Measurements from ENCODE around the gene CHD1L.
"Not testable (repeated sequence)": the region's sequence is repeated elsewhere in the genome, so short reads cannot be mapped to it uniquely, and the experiment has no call there.

Gene CHD1L

GRCh38 chr1:147272042-147272441 is 29.6 kb downstream of the CHD1L start:
- DNase-seq, result peak; percentile 42

- peak; percentile 56 for DNase-seq
Measured at GRCh38 chr1:147273409-147274336, 31.2 kb downstream of the CHD1L start.

GRCh38 chr1:147281950-147282349 is 39.5 kb downstream of the CHD1L start:
- no peak for DNase-seq

GRCh38 chr1:147283011-147283410 is 40.5 kb downstream of the CHD1L start:
- DNase-seq, result no peak

GRCh38 chr1:147287133-147287865 is 44.8 kb downstream of the CHD1L start:
- DNase-seq, result no peak

- DNase-seq, result no peak
Measured at GRCh38 chr1:147292012-147292411, 49.5 kb downstream of the CHD1L start.

GRCh38 chr1:147292631-147293251 is 50.3 kb downstream of the CHD1L start:
- no peak for DNase-seq

- no peak for DNase-seq
Measured at GRCh38 chr1:147297438-147297837, 55.0 kb downstream of the CHD1L start.

GRCh38 chr1:147305803-147306202 is 63.3 kb downstream of the CHD1L start:
- DNase-seq, result not testable (repeated sequence)

GRCh38 chr1:147316968-147317367 is 74.5 kb downstream of the CHD1L start:
- no peak for DNase-seq

GRCh38 chr1:147326933-147327687 is 84.6 kb downstream of the CHD1L start:
- DNase-seq, result not testable (repeated sequence)

GRCh38 chr1:147334292-147334691 is 91.8 kb downstream of the CHD1L start:
- DNase-seq, result peak; percentile 97

GRCh38 chr1:147336291-147336690 is 93.8 kb downstream of the CHD1L start:
- no peak for DNase-seq

GRCh38 chr1:147337040-147337630 is 94.7 kb downstream of the CHD1L start:
- no peak for DNase-seq

- no peak for DNase-seq
Measured at GRCh38 chr1:147338571-147338970, 96.1 kb downstream of the CHD1L start.

- DNase-seq, result no peak
Measured at GRCh38 chr1:147341246-147341645, 98.8 kb downstream of the CHD1L start.

Data from NCI-H1105 treated with DMSO at 0.1 percent for 48 hours (cell line).